Right ventricle myocardium inferior (tissue), 1 donor: ENCODE data around the gene OOSP3. TPM values are rescaled to one million over a fixed set of nuclear protein-coding genes. Genes with fewer than 3 reads are reported as not detected.

Experiments used
- ATAC-seq: fragments of 200-7000 bp; cut with Tn5 transposase; one replicate; pipeline ENCODE4 v1.9.1; 2020; ENCODE audit warnings: mild to moderate bottlenecking, moderate library complexity
- DNase-seq: peaks from one replicate; pipeline ENCODE4 v3.0.0; 2021; ENCODE audit errors: missing footprints
- intact Hi-C: fragments of 100-400 bp; cut with DNase I; formaldehyde crosslinking; loops from one replicate; pipeline ENCODE4 v1.11.0; 2022
- total RNA-seq: library from RNA; stranded (reverse); fragmentation: NEBNext Ultra II Directional; extraction: Animal tissue kit (Norgen Biotek cat#: 25700); gene quantifications from one replicate; pipeline ENCODE4 v1.2.1, GENCODE V29; 2021
- donor health status: DM: no; HTN: yes; CAD: no; lungs with severe emphysema.

The OOSP3 gene
- total RNA-seq, 1 donor from 2014 or later = not detected

DNA sequence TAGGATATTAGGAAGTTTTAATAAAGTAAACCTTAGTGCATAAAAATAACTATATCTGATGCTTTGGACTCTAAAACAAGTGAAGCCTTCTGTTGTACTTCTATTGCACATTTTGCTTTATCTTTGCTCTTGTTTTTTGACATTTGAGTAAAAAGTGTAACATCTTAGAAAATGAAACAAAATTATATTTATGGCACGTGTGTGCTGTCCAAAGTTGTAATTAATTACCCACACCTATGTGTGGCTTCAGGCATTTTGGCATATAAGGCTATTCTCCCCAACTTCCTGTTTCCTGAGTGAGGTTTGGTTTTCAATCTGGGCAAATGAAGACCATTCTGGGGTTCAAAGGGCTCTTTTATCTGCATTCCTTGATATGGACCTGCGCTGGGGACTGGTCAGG lies 59.5 kb downstream of the OOSP3 start, which contains the start of gene OOSP1:
Gene OOSP1, plus strand, starts transcription at position 301 of the 400 bp plus-strand sequence. Its CDS starts 23 bp downstream, at position 324.
- intact Hi-C loops = no loop called here

DNA sequence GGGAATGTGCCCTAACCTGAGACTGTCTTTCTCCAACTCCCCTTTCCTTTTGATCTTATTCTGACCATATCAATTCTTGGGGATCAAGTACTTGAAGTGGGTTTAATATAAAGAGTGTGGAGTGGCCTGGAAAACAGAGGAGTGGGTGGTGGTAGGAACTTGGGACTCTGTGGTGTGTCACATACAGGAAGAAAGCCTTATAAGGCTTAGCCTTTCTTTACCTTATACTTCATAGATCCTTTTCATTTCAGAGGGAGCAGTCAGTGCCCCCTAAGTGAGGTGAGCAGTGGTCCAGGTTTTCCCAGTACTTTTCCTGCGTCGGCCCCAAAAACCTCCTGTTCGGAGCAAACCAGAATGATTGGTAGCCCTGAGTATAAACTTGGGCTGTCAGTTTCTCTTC lies 60.1 kb downstream of the OOSP3 start:
- no peak for ATAC-seq
- DNase-seq = no peak
- intact Hi-C loops = no loop called here

More for the DNA sequence above, 59.5 kb downstream of the OOSP3 start, which contains the start of gene OOSP1:
- ATAC-seq (no peak), DNase-seq (no peak)

DNA sequence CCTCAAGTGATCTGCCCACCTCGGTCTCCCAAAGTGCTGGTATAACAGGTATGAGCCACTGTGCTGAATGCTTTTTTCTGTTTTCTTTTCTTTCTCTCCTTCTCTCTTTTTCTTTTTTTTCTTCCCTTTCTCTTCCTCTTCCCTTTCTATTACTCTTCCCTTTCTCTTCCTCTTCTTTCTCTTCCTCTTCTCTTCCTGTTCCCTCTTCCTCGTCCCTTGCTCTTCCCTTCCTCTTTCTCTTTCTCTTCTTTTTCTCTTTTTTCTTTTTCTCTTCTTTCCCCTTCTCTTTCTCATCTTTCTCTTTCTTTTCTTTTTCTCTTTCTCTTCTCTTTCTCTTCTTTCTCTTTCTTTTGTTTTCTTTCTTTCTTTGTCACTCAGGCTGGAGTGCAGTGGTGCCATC lies 60.9 kb downstream of the OOSP3 start:
- DNase-seq = no peak
- intact Hi-C loops = no loop called here
- ATAC-seq = no peak

DNA sequence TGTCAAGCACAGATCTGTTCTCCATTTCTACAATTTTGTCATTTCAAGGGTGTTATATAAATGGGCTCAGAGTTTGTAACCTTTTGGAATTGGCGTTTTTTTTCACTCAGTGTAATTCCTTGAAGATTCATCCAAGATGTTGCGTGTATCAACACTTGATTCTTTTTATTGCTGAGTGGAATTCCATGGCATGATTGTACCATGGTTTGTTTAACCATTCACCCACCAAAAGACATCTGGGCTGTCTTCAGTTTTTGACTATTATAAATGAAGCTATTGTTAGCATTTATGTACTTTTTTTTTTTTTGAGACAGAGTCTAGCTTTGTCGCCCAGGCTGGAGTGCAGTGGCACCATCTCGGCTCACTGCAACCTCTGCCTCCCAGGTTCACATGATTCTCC lies 62.5 kb downstream of the OOSP3 start:
- intact Hi-C loops = no loop called here
- ATAC-seq = no peak

DNA sequence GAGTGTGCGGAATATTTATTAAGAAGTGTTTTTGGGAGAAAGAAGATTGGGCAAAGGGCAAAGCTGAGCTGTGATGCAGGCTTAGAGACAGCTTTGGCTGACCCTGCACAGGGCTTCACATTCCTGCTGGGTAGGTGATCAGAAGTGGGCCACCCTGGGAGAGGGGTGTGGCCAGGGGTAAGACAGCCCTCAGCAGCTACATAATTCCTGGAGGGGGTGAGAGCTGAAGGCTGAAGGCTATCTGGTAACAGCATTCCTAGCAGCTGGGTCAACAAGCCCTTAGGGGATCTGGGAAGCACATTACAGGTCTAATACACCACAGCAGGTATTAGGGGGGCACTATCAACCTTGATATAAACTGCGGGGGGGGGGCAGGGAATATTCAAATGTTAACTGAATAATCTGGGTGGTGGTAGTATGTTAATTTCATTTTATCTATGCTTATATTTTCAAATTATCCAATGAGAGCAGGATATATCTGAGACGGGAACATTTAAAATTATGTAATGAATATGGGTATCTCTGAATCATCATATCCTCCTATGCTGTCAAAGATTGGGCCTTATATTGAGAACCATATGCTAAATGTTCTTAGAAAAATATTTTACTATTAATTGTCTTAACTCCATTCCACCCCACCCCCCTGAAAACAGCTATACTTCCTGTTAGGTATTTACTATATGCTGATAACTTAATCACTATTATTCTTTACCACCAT lies 65.6 kb downstream of the OOSP3 start:
- DNase-seq (no peak), ATAC-seq (no peak)
- intact Hi-C loops = no loop called here

More for the DNA sequence above, 62.5 kb downstream of the OOSP3 start:
- DNase-seq = no peak

DNA sequence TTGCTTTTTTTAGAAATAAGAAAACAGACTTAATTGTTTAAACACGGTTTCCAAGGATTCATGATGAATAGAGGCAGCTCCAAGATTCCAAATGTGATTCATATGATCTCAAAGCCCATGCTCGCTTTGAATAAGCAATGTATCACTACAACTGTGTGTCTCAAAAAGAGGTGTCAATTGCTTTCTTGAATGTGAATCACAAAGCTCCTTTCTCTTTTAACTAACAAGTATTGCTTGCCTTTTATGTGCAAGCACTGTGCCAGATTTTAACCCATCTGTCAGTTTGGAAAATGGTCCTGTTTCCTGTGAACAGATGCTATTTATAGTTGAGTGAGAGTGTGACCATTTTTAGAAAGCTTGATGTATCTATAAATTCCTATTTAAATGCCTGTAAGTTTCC lies 66.1 kb downstream of the OOSP3 start:
- DNase-seq = no peak
- intact Hi-C loops = no loop called here
- no peak for ATAC-seq

Other genes with a start within 250 kb of the OOSP3 start
- gene PATL1, start 209.7 kb upstream of the OOSP3 start, total RNA-seq = 22.3 TPM
- not detected for gene OR10V1, start 164.9 kb upstream of the OOSP3 start, total RNA-seq
- gene STX3, start 123.4 kb upstream of the OOSP3 start, total RNA-seq = 8.4 TPM
- 92.9 TPM for gene MRPL16, start 68.0 kb upstream of the OOSP3 start, total RNA-seq
- gene CBLIF, start 33.3 kb upstream of the OOSP3 start, total RNA-seq = not detected
- gene TCN1, start 12.3 kb upstream of the OOSP3 start, total RNA-seq = not detected
- gene OOSP1, start 59.6 kb downstream of the OOSP3 start, total RNA-seq = not detected
- gene OOSP4A, start 85.3 kb downstream of the OOSP3 start, total RNA-seq = not detected
- gene OOSP4B, start 138.4 kb downstream of the OOSP3 start, total RNA-seq = not detected
- gene OOSP2, start 161.6 kb downstream of the OOSP3 start, total RNA-seq = not detected
- gene MS4A3, start 177.9 kb downstream of the OOSP3 start, total RNA-seq = not detected
- gene MS4A2, start 209.9 kb downstream of the OOSP3 start, total RNA-seq = 0.95 TPM